ENCODE data around the gene LRP2. TPM values are rescaled to one million over a fixed set of nuclear protein-coding genes. Genes with fewer than 3 reads are reported as not detected.

LRP2 gene
- total and polyA plus RNA-seq, 2 of the 8 experiments (the other 6 are each of a cell fraction or from before 2014, with no cell fraction given), result 2.0 to 2.9 TPM

GRCh38 chr2:169091256-169091655 lies 271.1 kb downstream of the LRP2 start:
- Histone ChIP-seq H3K27ac (ENCODE audit: low read depth, low read length) (no peak overlapping the region), H3K79me1 (ENCODE audit: low read depth, low read length) (no peaks in the 10 kb centered on the region), H3K23ac (ENCODE audit: insufficient read length) (no peak overlapping the region), H2BK20ac (ENCODE audit: low read length) (no peak overlapping the region), H3K4me1 (replicated peaks in 1 of 4; ENCODE audit: control insufficient read depth in 3 of 4, insufficient read depth in 4 of 4, low read length in 3 of 4) (0 out of 7 replicates have a peak, but pooled peaks cover 0 to 3% (median 0%) of the 10 kb centered on the region in 4 experiments), H3K9ac (replicated peaks in 1 of 4; ENCODE audit: extremely low read depth in 1 of 4, low read depth in 3 of 4, low read length in 3 of 4) (no peak overlapping the region), H2BK5ac (ENCODE audit: low read depth, low read length) (no peak overlapping the region), H3K23me2 (ENCODE audit: low read depth, low read length) (no peaks in the 10 kb centered on the region; the same call in 1 of the 2 replicates), H2AFZ (ENCODE audit: low read length) (no peak overlapping the region), H2BK120ac (replicated peaks; ENCODE audit: low read depth, low read length) (no peak overlapping the region), H3K9me3 (ENCODE audit: insufficient read depth in 2 of 2, low read depth in 1 of 2, low read length in 1 of 2) (no peaks in the 10 kb centered on the region), H3K36me3 (ENCODE audit: control insufficient read depth in 2 of 4, insufficient read depth in 4 of 4, low read length in 3 of 4) (no peaks in the 10 kb centered on the region), H3K4ac (replicated peaks; ENCODE audit: insufficient read length, low read depth, low read length) (no peak overlapping the region), H2AK5ac (ENCODE audit: low read depth, low read length) (no peak overlapping the region), H4K8ac (ENCODE audit: extremely low read depth, insufficient read depth, low read length) (no peak overlapping the region), H2BK15ac (ENCODE audit: low read length) (no peak overlapping the region), H3K79me2 (ENCODE audit: control insufficient read depth in 1 of 2, insufficient read depth in 2 of 2, low read length in 2 of 2) (no peaks in the 10 kb centered on the region), H2BK12ac (ENCODE audit: low read depth, low read length) (no peak overlapping the region), H4K5ac (ENCODE audit: insufficient read length, low read depth, low read length) (no peak overlapping the region), H3K4me3 (ENCODE audit: extremely low read depth in 1 of 4, insufficient read depth in 2 of 4, low read depth in 3 of 4, low read length in 4 of 4) (no peak overlapping the region), H3K4me2 (ENCODE audit: insufficient read depth in 1 of 2, low read depth in 2 of 2, low read length in 2 of 2) (no peak overlapping the region), H4K20me1 (replicated peaks in 1 of 2; ENCODE audit: control insufficient read depth in 1 of 2, insufficient read depth in 2 of 2, low read length in 2 of 2) (no peaks in the 10 kb centered on the region), H3K56ac (replicated peaks; ENCODE audit: insufficient read length, low read depth, low read length) (no peak overlapping the region), H4K91ac (replicated peaks; ENCODE audit: insufficient read length, low read length) (no peak overlapping the region), H3K14ac (ENCODE audit: insufficient read length) (no peak overlapping the region), H3K18ac (ENCODE audit: extremely low read depth, low read length) (no peak overlapping the region), H3K27me3 (replicated peaks in 1 of 4; ENCODE audit: control insufficient read depth in 3 of 4, extremely low read depth in 1 of 4, insufficient read depth in 3 of 4, low read length in 3 of 4) (no peaks in the 10 kb centered on the region; a peak in 2 of 7 replicates)
- WGBS, 2 experiments (ENCODE audit: extremely low coverage in 1 of 2, insufficient coverage in 1 of 2, insufficient read length in 1 of 2, insufficient replicate concordance in 2 of 2, low coverage in 1 of 2, low lambda C conversion rate in 2 of 2, missing lambda C conversion rate in 1 of 2), result 98% methylated on average over 3 of the region's 3 CpGs; no CpG with 5 or more reads in 1 of the 2 experiments
- FAIRE-seq, result no peak
- ChIA-PET POLR2A (ENCODE audit: partially characterized antibody) (no interaction called here), CTCF (ENCODE audit: partially characterized antibody) (interaction anchor here (1.6 kb wide), 1 partner anchor 41 kb away, joined by 4 read pairs; no protein-coding TSS in a partner anchor)
- DNase-seq (ENCODE audit: low read depth in 1 of 2, low spot score in 2 of 2), result no peak
- TF ChIP-seq MAX (IDR thresholded peaks at IDR 0.05) (no peak), RAD21 (IDR thresholded peaks at IDR 0.05 in 1 of 2, conservative IDR thresholded peaks at IDR 0.05 in 1 of 2; ENCODE audit: low read depth in 2 of 2, low read length in 2 of 2) (no peak), KDM4A (IDR thresholded peaks at IDR 0.05; ENCODE audit: low read depth, low read length, severe bottlenecking) (no peak), ATF2 (IDR thresholded peaks at IDR 0.05; ENCODE audit: low read length) (no peak), MAFK (IDR thresholded peaks at IDR 0.05; ENCODE audit: low read depth, low read length) (no peak), CHD1 (IDR thresholded peaks at IDR 0.05; ENCODE audit: low read depth, low read length) (no peak), SP1 (IDR thresholded peaks at IDR 0.05; ENCODE audit: low read depth, low read length) (no peak)

Data from H1 (cell line).